NK-92 (cell line): ENCODE data around the gene RAD50.
A peak's percentile ranks its signal among the peaks of the same experiment; 100 is the strongest.
"Not testable (repeated sequence)": the region's sequence is repeated elsewhere in the genome, so short reads cannot be mapped to it uniquely, and the experiment has no call there.

Source experiments
- DNase-seq: peaks from one replicate; lab custom pipeline; 2025; ENCODE audit not compliant: unreplicated experiment; lab: John Stamatoyannopoulos, UW

The RAD50 gene

GRCh38 chr5:132556763-132557477 is at the start of gene RAD50:
RAD50 (plus strand) TSS chr5:132556977; CDS start chr5:132557325, 348 bp downstream.
- DNase-seq, result peak; percentile 46

GRCh38 chr5:132510076-132510475 is 46.7 kb upstream of the RAD50 start:
- no peak for DNase-seq

GRCh38 chr5:132513618-132514336 is 43.0 kb upstream of the RAD50 start:
- DNase-seq, result not testable (repeated sequence)

- DNase-seq, result not testable (repeated sequence)
Measured at GRCh38 chr5:132522067-132522466, 34.7 kb upstream of the RAD50 start.

- not testable (repeated sequence) for DNase-seq
Measured at GRCh38 chr5:132524877-132525276, 31.9 kb upstream of the RAD50 start.

- no peak for DNase-seq
Measured at GRCh38 chr5:132525299-132525724, 31.5 kb upstream of the RAD50 start.

- no peak for DNase-seq
Measured at GRCh38 chr5:132526290-132526973, 30.3 kb upstream of the RAD50 start.

GRCh38 chr5:132526974-132527564 is 29.7 kb upstream of the RAD50 start:
- DNase-seq, result no peak

GRCh38 chr5:132528021-132528420 is 28.8 kb upstream of the RAD50 start:
- no peak for DNase-seq

GRCh38 chr5:132528866-132529634 is 27.7 kb upstream of the RAD50 start:
- DNase-seq, result no peak

GRCh38 chr5:132530946-132531345 is 25.8 kb upstream of the RAD50 start:
- DNase-seq, result no peak

- DNase-seq, result no peak
Measured at GRCh38 chr5:132539716-132540115, 17.1 kb upstream of the RAD50 start.

- DNase-seq, result no peak
Measured at GRCh38 chr5:132540149-132540548, 16.6 kb upstream of the RAD50 start.

- DNase-seq, result no peak
Measured at GRCh38 chr5:132540764-132541163, 16.0 kb upstream of the RAD50 start.

- DNase-seq, result no peak
Measured at GRCh38 chr5:132543472-132544201, 13.1 kb upstream of the RAD50 start, which contains the start of gene IL5. IL5 (minus strand) TSS chr5:132543522; CDS start chr5:132543478, 44 bp downstream.

GRCh38 chr5:132546108-132546507 is 10.7 kb upstream of the RAD50 start:
- no peak for DNase-seq

- no peak for DNase-seq
Measured at GRCh38 chr5:132547269-132547668, 9.5 kb upstream of the RAD50 start.

- DNase-seq, result not testable (repeated sequence)
Measured at GRCh38 chr5:132548834-132549233, 7.9 kb upstream of the RAD50 start.

GRCh38 chr5:132549576-132549975 is 7.2 kb upstream of the RAD50 start:
- no peak for DNase-seq
